HEK293 (cell line): Measurements from ENCODE around the gene TKT.

Experiments
- YY1 ChIP-seq: fragments of 450-650 bp; formaldehyde crosslinking; IDR thresholded peaks from 2 replicates; pipeline ENCODE4 v1.5.1; 2018; ENCODE audit warnings: missing biosample characterization, missing genetic modification characterization
- ZNF501 ChIP-seq: fragments of 450-650 bp; formaldehyde crosslinking; IDR thresholded peaks from 2 replicates; pipeline ENCODE4 v1.5.1; 2016; ENCODE audit warnings: missing biosample characterization, missing genetic modification characterization
- TF ChIP-seq, protein P1 (sequence below): fragments of 450-650 bp; formaldehyde crosslinking; IDR thresholded peaks from 2 replicates; pipeline ENCODE4 v1.5.0; 2017; ENCODE audit warnings: missing biosample characterization, missing genetic modification characterization, borderline replicate concordance
- TF ChIP-seq, protein P2 (sequence below): fragments of 450-650 bp; formaldehyde crosslinking; IDR thresholded peaks from 2 replicates; pipeline ENCODE4 v1.5.1; 2016; ENCODE audit warnings: missing biosample characterization, missing genetic modification characterization

DNA sequence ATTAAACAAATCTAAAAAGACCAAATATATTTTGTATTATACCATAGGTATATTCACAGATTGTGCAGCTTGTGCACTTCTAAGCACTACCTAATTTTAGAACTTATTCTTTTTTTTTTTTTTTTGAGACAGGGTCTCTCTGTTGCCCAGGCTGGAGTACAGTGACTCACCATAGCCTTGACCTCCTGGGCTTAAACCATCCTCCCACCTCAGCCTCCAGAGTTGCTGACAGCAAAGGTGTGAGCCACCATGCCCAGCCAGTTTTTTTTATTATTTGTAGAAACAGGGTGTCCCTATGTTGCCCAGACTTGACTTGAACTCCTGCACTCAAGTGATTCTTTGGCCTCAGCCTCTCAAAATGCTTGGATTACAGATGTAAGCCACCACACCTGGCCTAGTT lies 11.9 kb upstream of the TKT start:
- TF ChIP-seq, protein P1, sequence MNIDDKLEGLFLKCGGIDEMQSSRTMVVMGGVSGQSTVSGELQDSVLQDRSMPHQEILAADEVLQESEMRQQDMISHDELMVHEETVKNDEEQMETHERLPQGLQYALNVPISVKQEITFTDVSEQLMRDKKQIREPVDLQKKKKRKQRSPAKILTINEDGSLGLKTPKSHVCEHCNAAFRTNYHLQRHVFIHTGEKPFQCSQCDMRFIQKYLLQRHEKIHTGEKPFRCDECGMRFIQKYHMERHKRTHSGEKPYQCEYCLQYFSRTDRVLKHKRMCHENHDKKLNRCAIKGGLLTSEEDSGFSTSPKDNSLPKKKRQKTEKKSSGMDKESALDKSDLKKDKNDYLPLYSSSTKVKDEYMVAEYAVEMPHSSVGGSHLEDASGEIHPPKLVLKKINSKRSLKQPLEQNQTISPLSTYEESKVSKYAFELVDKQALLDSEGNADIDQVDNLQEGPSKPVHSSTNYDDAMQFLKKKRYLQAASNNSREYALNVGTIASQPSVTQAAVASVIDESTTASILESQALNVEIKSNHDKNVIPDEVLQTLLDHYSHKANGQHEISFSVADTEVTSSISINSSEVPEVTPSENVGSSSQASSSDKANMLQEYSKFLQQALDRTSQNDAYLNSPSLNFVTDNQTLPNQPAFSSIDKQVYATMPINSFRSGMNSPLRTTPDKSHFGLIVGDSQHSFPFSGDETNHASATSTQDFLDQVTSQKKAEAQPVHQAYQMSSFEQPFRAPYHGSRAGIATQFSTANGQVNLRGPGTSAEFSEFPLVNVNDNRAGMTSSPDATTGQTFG (tag by site-specific recombination), result no peak
- TF ChIP-seq ZNF501 (tag by site-specific recombination) (no peak), YY1 (tag by site-specific recombination) (no peak)
- TF ChIP-seq, protein P2, sequence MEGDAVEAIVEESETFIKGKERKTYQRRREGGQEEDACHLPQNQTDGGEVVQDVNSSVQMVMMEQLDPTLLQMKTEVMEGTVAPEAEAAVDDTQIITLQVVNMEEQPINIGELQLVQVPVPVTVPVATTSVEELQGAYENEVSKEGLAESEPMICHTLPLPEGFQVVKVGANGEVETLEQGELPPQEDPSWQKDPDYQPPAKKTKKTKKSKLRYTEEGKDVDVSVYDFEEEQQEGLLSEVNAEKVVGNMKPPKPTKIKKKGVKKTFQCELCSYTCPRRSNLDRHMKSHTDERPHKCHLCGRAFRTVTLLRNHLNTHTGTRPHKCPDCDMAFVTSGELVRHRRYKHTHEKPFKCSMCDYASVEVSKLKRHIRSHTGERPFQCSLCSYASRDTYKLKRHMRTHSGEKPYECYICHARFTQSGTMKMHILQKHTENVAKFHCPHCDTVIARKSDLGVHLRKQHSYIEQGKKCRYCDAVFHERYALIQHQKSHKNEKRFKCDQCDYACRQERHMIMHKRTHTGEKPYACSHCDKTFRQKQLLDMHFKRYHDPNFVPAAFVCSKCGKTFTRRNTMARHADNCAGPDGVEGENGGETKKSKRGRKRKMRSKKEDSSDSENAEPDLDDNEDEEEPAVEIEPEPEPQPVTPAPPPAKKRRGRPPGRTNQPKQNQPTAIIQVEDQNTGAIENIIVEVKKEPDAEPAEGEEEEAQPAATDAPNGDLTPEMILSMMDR (tag by site-specific recombination), result no peak
